A549 (cell line): Measurements from ENCODE around the gene BMX.

ENCODE experiments used
- CBX8 ChIP-seq: fragments of 200-600 bp; sonication (generic); IDR thresholded peaks from 2 replicates; pipeline ENCODE4 v1.6.1; 2016
- EP300 ChIP-seq, 2 experiments: fragments of >200 bp; sonication (Bioruptor Twin); formaldehyde crosslinking; IDR thresholded peaks; 2 replicates in 1 of 2; 3 replicates in 1 of 2; pipeline ENCODE4 v1.6.1; 2016 to 2017
- MYC ChIP-seq: IDR thresholded peaks from 2 replicates; pipeline ENCODE4 v1.6.1; 2012; ENCODE audit warnings: mild to moderate bottlenecking, inconsistent platforms, low read length, improper control_type of control experiment, borderline replicate concordance
- POLR2AphosphoS2 ChIP-seq: conservative IDR thresholded peaks from 2 replicates; pipeline ENCODE4 v1.6.1; 2012; ENCODE audit warnings: low read length, improper control_type of control experiment, inconsistent platforms
- TF ChIP-seq, protein P1 (sequence below): fragments of >200 bp; sonication (Bioruptor Twin); formaldehyde crosslinking; IDR thresholded peaks from 3 replicates; pipeline ENCODE4 v1.5.1; 2016

GRCh38 chrX:15469613-15470012 is 31.0 kb upstream of the BMX start:
- TF ChIP-seq CBX8 (no peak), MYC (no peak), EP300 (IDR thresholded peaks at IDR 0.05) (no peak), POLR2AphosphoS2 (no peak)
- TF ChIP-seq, protein P1, sequence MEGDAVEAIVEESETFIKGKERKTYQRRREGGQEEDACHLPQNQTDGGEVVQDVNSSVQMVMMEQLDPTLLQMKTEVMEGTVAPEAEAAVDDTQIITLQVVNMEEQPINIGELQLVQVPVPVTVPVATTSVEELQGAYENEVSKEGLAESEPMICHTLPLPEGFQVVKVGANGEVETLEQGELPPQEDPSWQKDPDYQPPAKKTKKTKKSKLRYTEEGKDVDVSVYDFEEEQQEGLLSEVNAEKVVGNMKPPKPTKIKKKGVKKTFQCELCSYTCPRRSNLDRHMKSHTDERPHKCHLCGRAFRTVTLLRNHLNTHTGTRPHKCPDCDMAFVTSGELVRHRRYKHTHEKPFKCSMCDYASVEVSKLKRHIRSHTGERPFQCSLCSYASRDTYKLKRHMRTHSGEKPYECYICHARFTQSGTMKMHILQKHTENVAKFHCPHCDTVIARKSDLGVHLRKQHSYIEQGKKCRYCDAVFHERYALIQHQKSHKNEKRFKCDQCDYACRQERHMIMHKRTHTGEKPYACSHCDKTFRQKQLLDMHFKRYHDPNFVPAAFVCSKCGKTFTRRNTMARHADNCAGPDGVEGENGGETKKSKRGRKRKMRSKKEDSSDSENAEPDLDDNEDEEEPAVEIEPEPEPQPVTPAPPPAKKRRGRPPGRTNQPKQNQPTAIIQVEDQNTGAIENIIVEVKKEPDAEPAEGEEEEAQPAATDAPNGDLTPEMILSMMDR, result no peak
